Stromal cell of bone marrow (primary cell): ENCODE measurements around the gene RINL.
"Not testable (repeated sequence)": the region's sequence is repeated elsewhere in the genome, so short reads cannot be mapped to it uniquely, and the experiment has no call there.

Experiments
- DNase-seq: peaks from one replicate; pipeline ENCODE4 v3.0.0-alpha.2; 2012; ENCODE audit warnings: low read depth

Gene RINL

GRCh38 chr19:38875656-38876395 is 2.2 kb downstream of the RINL start:
- DNase-seq: no peak

DNA sequence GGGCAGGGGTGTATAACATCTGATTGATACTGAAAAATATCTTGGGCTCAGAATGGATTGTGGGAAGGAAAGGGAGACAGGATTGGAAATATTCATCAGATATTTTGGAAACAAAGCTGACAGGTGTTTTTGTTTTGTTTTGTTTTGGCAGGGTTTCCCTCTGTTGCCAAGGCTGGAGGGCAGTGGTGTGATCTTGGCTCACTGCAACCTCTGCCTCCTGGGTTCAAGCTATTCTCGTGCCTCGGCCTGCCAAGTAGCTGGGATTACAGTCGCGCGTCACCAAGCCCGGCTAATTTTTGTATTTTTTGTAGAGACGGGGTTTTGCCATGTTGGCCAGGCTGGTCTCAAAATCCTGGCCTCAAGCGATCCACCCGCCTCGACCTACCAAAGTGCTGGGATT is 4.7 kb downstream of the RINL start:
- DNase-seq: not testable (repeated sequence)

DNA sequence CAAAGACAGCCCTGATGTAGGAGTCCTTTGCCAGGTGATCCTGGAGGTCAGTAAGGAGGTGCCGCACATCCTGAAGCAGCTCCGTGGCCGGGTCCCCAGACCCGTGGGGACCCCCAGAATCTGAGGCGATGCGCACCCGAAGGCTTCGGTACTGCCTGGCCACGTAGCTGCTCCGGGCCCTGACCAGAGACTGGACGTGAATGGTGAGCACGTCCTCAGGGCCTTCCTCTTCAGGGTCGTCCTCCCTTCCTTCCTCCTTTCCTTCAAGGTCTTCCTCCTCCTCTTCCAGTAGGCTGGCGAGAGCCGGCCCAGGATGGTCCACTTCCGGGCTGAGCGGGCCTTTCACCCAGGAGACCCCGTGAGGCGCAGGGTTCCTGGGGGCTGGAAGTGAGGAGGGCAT is 7.5 kb downstream of the RINL start:
- DNase-seq: no peak

- no peak for DNase-seq
Observed at GRCh38 chr19:38869836-38870607, 8.1 kb downstream of the RINL start.

DNA sequence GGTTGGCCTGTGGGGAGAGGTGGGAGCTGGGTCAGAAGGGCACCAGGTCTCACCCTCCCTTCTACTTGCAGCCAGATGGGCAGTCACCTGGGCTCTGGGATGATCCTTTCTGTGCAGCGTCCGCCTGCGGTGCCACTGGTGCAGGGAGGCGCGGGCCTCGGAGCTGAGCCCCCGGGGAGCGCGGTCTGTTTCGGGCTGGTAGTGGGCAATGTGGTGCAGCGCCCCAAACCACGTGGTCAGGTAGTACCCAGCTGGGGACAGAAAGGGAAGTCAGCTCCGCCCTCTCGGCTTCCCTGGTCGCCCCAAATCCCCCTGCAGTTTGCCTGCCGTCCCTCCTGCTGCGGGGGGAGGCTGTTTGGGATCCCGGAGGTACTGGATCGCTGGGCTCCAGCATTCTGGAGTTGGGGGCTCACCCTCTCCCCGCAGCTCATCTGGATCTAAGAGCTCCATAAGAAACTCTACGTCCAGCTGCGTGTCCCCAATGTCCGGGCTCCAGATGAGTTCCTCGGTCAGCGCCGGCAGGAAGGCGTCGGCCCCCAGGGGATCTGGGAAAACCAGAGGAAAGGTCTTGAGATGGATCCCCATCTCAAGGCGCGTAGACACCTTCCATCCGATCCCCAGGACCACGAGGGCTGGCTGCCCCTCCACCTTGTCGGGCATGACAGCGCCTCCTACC is 8.8 kb downstream of the RINL start:
- no peak for DNase-seq

DNA sequence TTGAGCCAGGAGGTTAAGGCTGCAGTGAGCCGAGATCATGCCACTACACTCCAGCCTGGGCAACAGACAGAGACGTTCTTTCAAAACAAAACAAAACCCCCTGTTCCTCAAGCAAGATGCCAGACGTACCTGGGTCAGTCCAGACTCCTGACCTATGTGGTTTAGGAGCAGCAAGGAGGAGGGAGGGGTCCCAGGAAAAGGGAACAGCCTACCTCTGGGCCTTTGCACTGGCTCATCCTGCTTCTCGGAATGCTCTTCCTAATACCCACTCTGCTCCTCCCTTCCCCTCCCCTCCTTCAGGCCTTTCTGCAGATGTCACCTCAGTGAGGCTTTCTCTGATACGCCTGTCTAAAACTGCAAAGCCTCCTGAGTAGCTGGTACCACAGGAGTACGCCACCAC is 9.5 kb downstream of the RINL start:
- no peak for DNase-seq

- no peak for DNase-seq
Observed at GRCh38 chr19:38867171-38867780, 10.8 kb downstream of the RINL start.

GRCh38 chr19:38862321-38863059 is 15.6 kb downstream of the RINL start:
- peak; percentile 38 for DNase-seq

DNA sequence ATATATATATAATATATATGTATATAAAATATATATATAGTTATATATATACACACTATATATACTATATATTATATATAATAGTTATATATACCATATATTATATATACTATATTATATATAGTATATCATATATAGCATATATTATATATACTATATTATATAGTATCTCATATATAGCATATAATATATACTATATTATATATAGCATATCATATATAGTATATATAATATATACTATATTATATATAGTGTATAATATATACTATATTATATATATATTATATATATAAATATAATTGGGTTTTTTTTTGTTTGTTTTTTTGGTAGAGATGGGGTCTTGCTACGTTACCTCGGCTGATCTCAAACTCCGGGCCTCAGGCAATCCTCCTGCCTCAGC is 16.7 kb downstream of the RINL start:
- no peak for DNase-seq

GRCh38 chr19:38859631-38860204 is 18.4 kb downstream of the RINL start:
- DNase-seq: not testable (repeated sequence)

DNA sequence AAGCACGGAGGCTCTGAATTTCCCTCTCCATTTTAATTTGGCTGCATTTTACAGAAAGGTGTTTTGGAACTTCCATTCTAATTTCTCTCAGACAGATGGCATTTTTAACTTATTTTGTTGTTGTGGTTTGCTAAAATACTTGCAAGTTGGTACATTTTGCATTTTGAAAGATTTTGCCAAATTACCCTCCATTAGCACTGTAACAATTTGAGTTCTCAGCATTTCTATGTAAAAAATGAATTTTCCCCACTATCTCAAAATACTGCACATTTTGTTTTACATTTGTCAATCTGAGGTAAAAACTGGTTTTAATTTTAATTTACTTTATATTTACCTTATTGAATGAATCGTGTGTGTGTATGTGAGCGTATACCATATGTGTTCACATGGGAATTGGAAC is 21.3 kb downstream of the RINL start:
- DNase-seq: no peak

DNA sequence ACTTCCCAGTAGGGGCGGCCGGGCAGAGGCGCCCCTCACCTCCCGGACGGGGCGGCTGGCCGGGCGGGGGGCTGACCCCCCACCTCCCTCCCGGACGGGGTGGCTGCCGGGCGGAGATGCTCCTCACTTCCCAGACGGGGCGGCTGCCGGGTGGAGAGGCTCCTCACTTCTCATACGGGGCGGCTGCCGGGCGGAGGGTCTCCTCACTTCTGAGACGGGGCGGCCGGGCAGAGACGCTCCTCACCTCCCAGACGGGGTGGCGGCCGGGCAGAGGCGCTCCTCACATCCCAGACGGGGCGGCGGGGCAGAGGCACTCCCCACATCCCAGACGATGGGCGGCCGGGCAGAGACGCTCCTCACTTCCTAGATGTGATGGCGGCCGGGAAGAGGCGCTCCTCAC is 22.3 kb downstream of the RINL start:
- not testable (repeated sequence) for DNase-seq

GRCh38 chr19:38854961-38855360 is 23.1 kb downstream of the RINL start:
- DNase-seq: not testable (repeated sequence)

DNA sequence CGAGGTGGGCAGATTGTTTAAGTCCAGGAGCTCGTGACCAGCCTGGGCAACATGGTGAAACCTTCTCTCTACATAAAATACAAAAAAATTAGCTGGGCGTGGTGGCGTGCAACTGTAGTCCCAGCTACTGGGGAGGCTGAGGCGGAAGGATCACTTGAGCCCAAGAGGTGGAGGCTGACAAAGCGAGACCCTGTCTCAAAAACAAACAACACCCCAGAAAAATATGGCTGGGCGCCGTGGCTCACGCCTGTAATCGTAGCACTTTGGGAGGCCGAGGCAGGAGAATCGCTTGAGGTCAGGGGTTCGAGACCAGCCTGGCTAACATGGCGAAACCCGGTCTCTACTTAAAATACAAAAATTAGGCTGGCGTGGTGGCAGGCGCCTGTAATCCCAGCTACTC is 24.9 kb downstream of the RINL start:
- DNase-seq: no peak

GRCh38 chr19:38852231-38853044 is 25.6 kb downstream of the RINL start:
- no peak for DNase-seq

- DNase-seq: peak; percentile 85
Observed at GRCh38 chr19:38851622-38852230, 26.3 kb downstream of the RINL start.

GRCh38 chr19:38850976-38851621 is 27.0 kb downstream of the RINL start:
- no peak for DNase-seq

GRCh38 chr19:38850436-38850975 is 27.6 kb downstream of the RINL start:
- no peak for DNase-seq

DNA sequence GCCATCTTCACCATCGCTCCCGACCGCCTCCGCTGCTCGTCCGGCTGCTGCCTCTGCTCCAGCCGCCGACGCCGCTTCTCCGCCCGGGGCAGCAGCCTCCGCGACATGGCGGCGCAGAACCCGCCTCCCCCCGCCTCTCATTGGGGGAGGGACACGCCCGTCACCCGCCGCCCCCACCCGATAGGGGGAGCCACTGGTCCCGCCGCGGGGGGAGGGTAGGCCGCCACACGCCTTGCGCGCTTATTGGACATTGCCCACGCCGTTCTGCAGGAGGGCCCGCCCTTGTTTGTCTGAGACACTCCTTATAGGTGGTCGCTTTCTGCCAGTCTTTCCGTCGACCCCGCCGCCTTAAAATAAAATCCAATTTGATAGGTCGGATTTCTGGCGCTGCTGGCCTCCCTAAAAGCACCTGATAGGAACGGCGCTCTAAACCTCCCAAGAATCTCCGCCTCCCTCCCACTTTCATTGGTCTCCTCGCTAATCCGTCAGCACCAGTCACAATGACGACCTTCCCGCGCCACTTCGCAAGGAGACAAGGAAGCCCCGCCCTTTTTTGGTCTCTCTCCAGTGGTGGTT is 28.1 kb downstream of the RINL start, which contains the start of gene HNRNPL:
TSS of gene HNRNPL (minus strand) at position 127 of the 576 bp plus-strand sequence. CDS start at position 107, 20 bp downstream.
- DNase-seq: peak; percentile 100
